K562 (cell line): Measurements from ENCODE around the gene NAGLU. TPM values are rescaled to one million over a fixed set of nuclear protein-coding genes. Genes with fewer than 3 reads are reported as not detected.
A peak's percentile ranks its signal among the peaks of the same experiment; 100 is the strongest.

ENCODE experiments used
- ATAC-seq: fragments of 200-7000 bp; cut with Tn5 transposase; 3 replicates; pipeline ENCODE4 v1.9.1; 2020; ENCODE audit warnings: moderate library complexity
- BruUV-seq: library from RNA; stranded (reverse); fragments of 400-500 nt; replicated peaks from 2 replicates; lab custom pipeline; 2021; lab: Mats Ljungman, UMichigan
- CTCF ChIA-PET: fragments of 300-600 bp; formaldehyde crosslinking; extraction: SDS; loops from one replicate; lab custom pipeline; 2021; ENCODE audit warnings: low intra/inter-chr PET ratio; lab: Yijun Ruan, JAX
- POLR2A ChIA-PET: fragments of 300-600, 350-650 bp; sonication (Branson Sonifier 250); formaldehyde crosslinking; extraction: SDS; loops from one replicate; lab custom pipeline; 2021; ENCODE audit warnings: antibody characterized with exemption, inconsistent platforms; lab: Yijun Ruan, JAX
- DNase-seq, 4 experiments: peaks; one replicate each; pipeline versions ENCODE4 v3.0.0 to v3.0.0-alpha.2; 2011 to 2018; ENCODE audit warnings: low spot score in 3 of 4, mixed read lengths in 3 of 4; ENCODE audit errors: extremely low read depth in 1 of 4
- FAIRE-seq: peaks from 2 replicates; lab custom pipeline; 2011; peaks lifted over from hg19 to GRCh38; lab: Jason Lieb, UNC
- H2AFZ ChIP-seq: 2 replicates; pipeline ENCODE4 v1.6.0; 2011; ENCODE audit warnings: low read depth, low read length, control low read depth, inconsistent platforms
- H3K27ac ChIP-seq: fragments of 200-600 bp; 3 replicates; pipeline ENCODE4 v1.8.0; 2011; ENCODE audit warnings: low read depth, mild to moderate bottlenecking, control low read depth, inconsistent platforms, low read length, moderate library complexity, mixed read lengths; ENCODE audit errors: extremely low read depth
- H3K27me3 ChIP-seq, 2 experiments: fragments of 300-600 bp in 1 of 2; 2 replicates in 1 of 2; 3 replicates in 1 of 2; pipeline versions ENCODE4 v1.6.0 to v1.8.0; 2011; ENCODE audit warnings: inconsistent platforms in 2 of 2, low read length in 2 of 2, mild to moderate bottlenecking in 1 of 2, mixed read lengths in 1 of 2, moderate library complexity in 1 of 2; ENCODE audit not compliant: control insufficient read depth in 2 of 2, insufficient read depth in 2 of 2
- H3K36me3 ChIP-seq: fragments of 300-600 bp; 3 replicates; pipeline ENCODE4 v1.8.0; 2011; ENCODE audit warnings: mild to moderate bottlenecking, low read length, inconsistent platforms; ENCODE audit not compliant: control insufficient read depth, insufficient read depth
- H3K4me1 ChIP-seq, 2 experiments: fragments of 200-600 bp in 1 of 2; replicated peaks in 1 of 2; 2 replicates in 1 of 2; 3 replicates in 1 of 2; pipeline versions ENCODE4 v1.5.1 to v1.8.0; 2011; ENCODE audit warnings: inconsistent platforms in 2 of 2, low read length in 2 of 2, mild to moderate bottlenecking in 1 of 2, mixed read lengths in 1 of 2, moderate library complexity in 1 of 2; ENCODE audit not compliant: control insufficient read depth in 2 of 2, insufficient read depth in 2 of 2
- H3K4me2 ChIP-seq: 2 replicates; pipeline ENCODE4 v1.6.1; 2011; ENCODE audit warnings: low read length, control low read depth, inconsistent platforms, mixed read lengths; ENCODE audit not compliant: insufficient read depth
- H3K4me3 ChIP-seq: fragments of 200-600 bp; sonication (generic), shearing (Covaris generic); 2 replicates; pipeline ENCODE4 v1.5.1; 2016; ENCODE audit warnings: control low read depth, inconsistent platforms
- H3K79me2 ChIP-seq: fragments of 200-600 bp; 3 replicates; pipeline ENCODE4 v1.8.0; 2011; ENCODE audit warnings: low read length, inconsistent platforms; ENCODE audit not compliant: control insufficient read depth, insufficient read depth
- H3K9ac ChIP-seq, 2 experiments: 2 replicates each; pipeline versions ENCODE4 v1.6.0 to v1.6.1; 2011; ENCODE audit warnings: low read depth in 2 of 2, low read length in 2 of 2, control low read depth in 1 of 2, inconsistent platforms in 1 of 2, mild to moderate bottlenecking in 1 of 2, mixed read lengths in 1 of 2; ENCODE audit not compliant: insufficient read depth in 1 of 2
- H3K9me1 ChIP-seq: one replicate; pipeline ENCODE4 v1.6.0; 2011; ENCODE audit warnings: inconsistent platforms, mild to moderate bottlenecking, low read length, moderate library complexity; ENCODE audit not compliant: control insufficient read depth, insufficient read depth
- H3K9me3 ChIP-seq: replicated peaks from 2 replicates; pipeline ENCODE4 v1.5.1; 2011; ENCODE audit warnings: low read depth, low read length, inconsistent platforms; ENCODE audit not compliant: control insufficient read depth, insufficient read depth
- H4K20me1 ChIP-seq: replicated peaks from 2 replicates; pipeline ENCODE4 v1.6.1; 2011; ENCODE audit warnings: low read length, inconsistent platforms, mixed read lengths; ENCODE audit not compliant: control insufficient read depth, insufficient read depth
- BHLHE40 ChIP-seq: IDR thresholded peaks from 2 replicates; pipeline ENCODE4 v1.6.1; 2011; ENCODE audit warnings: low read length, improper control_type of control experiment
- CREB1 ChIP-seq, 2 experiments: sonication (generic) in 1 of 2; formaldehyde crosslinking in 1 of 2; IDR thresholded peaks; 2 replicates each; pipeline versions ENCODE4 v1.6.1 to v1.8.0; 2012 to 2022; ENCODE audit warnings: inconsistent platforms in 1 of 2, mild to moderate bottlenecking in 1 of 2, missing genetic modification reagents in 1 of 2, moderate library complexity in 1 of 2
- FOXJ3 ChIP-seq: sonication (generic); formaldehyde crosslinking; IDR thresholded peaks from 2 replicates; pipeline ENCODE4 v1.4.0; 2020; ENCODE audit warnings: mild to moderate bottlenecking, missing genetic modification reagents
- HIVEP1 ChIP-seq: fragments of 250-450 bp; sonication (Bioruptor Pico); IDR thresholded peaks from 2 replicates; pipeline ENCODE4 v1.4.0; 2020; ENCODE audit warnings: mild to moderate bottlenecking
- HMGN3 ChIP-seq: IDR thresholded peaks from 2 replicates; pipeline ENCODE4 v1.6.1; 2011; ENCODE audit warnings: borderline replicate concordance, low read depth, mild to moderate bottlenecking, mixed read lengths, low read length; ENCODE audit not compliant: insufficient read length; ENCODE audit errors: extremely low read depth
- KDM5B ChIP-seq: fragments of 200-600 bp; sonication (generic); IDR thresholded peaks from 2 replicates; pipeline ENCODE4 v1.6.1; 2012; ENCODE audit warnings: low read depth, mild to moderate bottlenecking, moderate library complexity, low read length, control low read depth, inconsistent platforms; ENCODE audit not compliant: insufficient replicate concordance
- NR2C2 ChIP-seq, 2 experiments: fragments of 200-800 bp in 1 of 2; sonication (Bioruptor generic) in 1 of 2; sonication (generic) in 1 of 2; formaldehyde crosslinking in 1 of 2; IDR thresholded peaks; 2 replicates each; pipeline versions ENCODE4 v1.6.1 to v1.8.0; 2016 to 2022; ENCODE audit warnings: mild to moderate bottlenecking in 1 of 2, missing compliant biosample characterization in 1 of 2, missing genetic modification characterization in 1 of 2, missing genetic modification reagents in 1 of 2
- POLR2H ChIP-seq: IDR thresholded peaks from 2 replicates; pipeline ENCODE4 v1.6.1; 2016; ENCODE audit warnings: missing genetic modification characterization, low read depth, mild to moderate bottlenecking, control low read depth, missing compliant biosample characterization, moderate library complexity
- RBFOX2 ChIP-seq: fragments of 200-400 bp; formaldehyde crosslinking; IDR thresholded peaks from 2 replicates; pipeline ENCODE4 v1.6.1; 2017; ENCODE audit warnings: low read depth, mild to moderate bottlenecking, low read length, moderate library complexity
- SRF ChIP-seq, 2 experiments: fragments of 250-450, 450-650 bp in 1 of 2; sonication (Bioruptor Pico) in 1 of 2; sonication (generic) in 1 of 2; formaldehyde crosslinking; IDR thresholded peaks; 2 replicates each; pipeline versions ENCODE4 v1.5.0 to v1.5.1; 2020 to 2022; ENCODE audit warnings: mild to moderate bottlenecking in 1 of 2, missing genetic modification reagents in 1 of 2
- ZBTB17 ChIP-seq: fragments of 450-650 bp; formaldehyde crosslinking; IDR thresholded peaks from 2 replicates; pipeline ENCODE4 v1.4.0; 2020; ENCODE audit warnings: mild to moderate bottlenecking
- ZNF212 ChIP-seq: fragments of 450-650 bp; formaldehyde crosslinking; IDR thresholded peaks from 2 replicates; pipeline ENCODE4 v1.4.0; 2020; ENCODE audit warnings: mild to moderate bottlenecking
- ZNF263 ChIP-seq: sonication (generic); formaldehyde crosslinking; IDR thresholded peaks from 2 replicates; pipeline ENCODE4 v1.8.0; 2022; ENCODE audit warnings: mild to moderate bottlenecking, missing genetic modification reagents, borderline replicate concordance
- WGBS: fragments of 100-300 bp; shearing (Covaris generic); methylation state at CpG from one replicate; pipeline ENCODE4 v1.1.6; 2016; ENCODE audit warnings: low coverage, mixed read lengths; ENCODE audit not compliant: insufficient coverage; ENCODE audit errors: missing lambda C conversion rate; 5-methylcytosine and 5-hydroxymethylcytosine counted together
- in situ Hi-C: fragments of 300-500 bp; cut with MboI; formaldehyde crosslinking; loops from 4 replicates; pipeline ENCODE4 v1.15.0; 2018; ENCODE audit warnings: inconsistent platforms, mixed read lengths
- intact Hi-C: fragments of 100-400 bp; cut with micrococcal nuclease; formaldehyde crosslinking; loops from 2 replicates; pipeline ENCODE4 v1.14.2; 2022
- polyA plus RNA-seq, 8 experiments: library from polyadenylated mRNA; depleted of rRNA in 4 of 8; stranded (reverse) in 5 of 8; unstranded in 3 of 8; fragments of >200 nt; fragmentation: Nextera tagmentation in 2 of 8; fragmentation: Illumina TruSeq in 1 of 8; extraction: Ambion mirVana in 2 of 8; extraction: Trizol in 1 of 8; gene quantifications; 2 replicates each; pipeline versions ENCODE4 v1.2.1 to v1.2.3, GENCODE V29; 2011 to 2014; ENCODE audit warnings: inconsistent platforms in 1 of 8, missing spikeins in 1 of 8
- total RNA-seq, 7 experiments: library from RNA; depleted of rRNA in 6 of 7; stranded (reverse); fragments of >200 nt in 6 of 7; fragmentation: Illumina TruSeq in 2 of 7; extraction: Trizol in 2 of 7; gene quantifications; 2 replicates each; pipeline versions ENCODE4 v1.2.1 to v1.2.3, GENCODE V29; 2011 to 2021; ENCODE audit warnings: low replicate concordance in 1 of 7
- TF ChIP-seq, protein P1 (sequence below), 2 experiments: fragments of 450-650 bp; conservative IDR thresholded peaks; 2 replicates each; pipeline ENCODE4 v1.6.1; 2017; ENCODE audit warnings: mild to moderate bottlenecking in 2 of 2, moderate library complexity in 2 of 2
- TF ChIP-seq, protein P2 (sequence below): fragments of 250-450 bp; sonication (Bioruptor Pico); IDR thresholded peaks from 2 replicates; pipeline ENCODE4 v1.5.0; 2022; ENCODE audit warnings: mild to moderate bottlenecking

Gene NAGLU
- total and polyA plus RNA-seq, 9 of the 15 experiments (the other 6 are each of a cell fraction or from before 2014, with no cell fraction given) = 0.04 to 21.5 (median 8.5) TPM

DNA sequence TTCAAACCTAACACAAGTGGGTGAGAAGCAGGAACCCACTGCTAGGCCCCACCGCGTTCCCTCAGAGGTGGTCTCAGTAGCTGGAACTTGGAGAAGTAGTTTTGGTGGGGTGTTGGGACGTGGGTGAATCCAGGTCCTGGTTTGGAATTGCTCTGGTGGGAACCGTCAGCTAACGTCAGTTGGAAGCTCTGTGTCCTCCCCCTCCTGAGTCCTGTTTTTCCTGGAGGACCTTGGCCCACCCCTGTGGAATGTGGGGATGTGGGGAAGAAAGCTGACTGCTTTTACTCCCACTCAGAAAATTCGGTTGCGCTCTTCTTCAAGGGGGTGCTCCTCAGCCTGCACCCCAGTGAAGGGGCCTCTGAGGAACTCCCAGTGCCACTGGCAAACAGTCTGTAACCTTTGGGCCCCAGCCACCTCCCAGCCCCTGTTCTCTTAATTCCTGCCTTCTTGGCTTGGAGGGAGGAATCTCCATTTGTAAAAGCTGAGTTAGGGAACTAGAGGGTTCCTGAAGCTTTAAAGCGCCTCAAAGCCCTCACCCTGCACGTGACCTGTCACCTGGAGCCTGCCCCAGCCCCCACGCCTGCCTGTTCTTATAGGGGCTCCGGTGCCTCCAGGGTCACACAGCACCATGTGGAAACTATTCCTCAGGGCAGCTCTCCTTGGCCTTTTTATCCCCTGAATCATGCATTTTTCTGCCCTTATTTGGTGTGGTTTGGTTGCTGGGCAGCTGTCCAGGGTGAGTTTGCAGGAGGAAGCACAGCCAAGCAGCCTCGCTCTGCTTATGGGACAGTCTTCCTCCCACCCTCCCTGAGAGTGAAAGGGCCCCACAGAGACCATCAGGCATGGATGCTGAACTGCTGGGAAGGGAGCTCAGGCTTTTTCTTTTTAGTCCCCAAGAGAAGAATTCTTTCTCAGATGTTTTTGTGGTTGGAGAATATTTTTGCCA, 16.2 kb upstream of the NAGLU start:
- ATAC-seq (peak; percentile 42), DNase-seq (peak in 2 of 4 experiments; percentile 40 to 65), FAIRE-seq (peak; percentile 51)
- ChIA-PET CTCF (interaction anchor here (1.1 to 1.6 kb wide), 4 partner anchors 8 to 198 kb away, joined by 3 to 6 read pairs (median 4); no protein-coding TSS in a partner anchor), POLR2A (interaction anchor here (0.5 to 3.9 kb wide), 25 partner anchors 8 to 460 kb away, joined by 3 to 15 read pairs (median 4); partner anchors contain the start of genes CAVIN1, NAGLU, PSMC3IP and PTGES3L)
- in situ Hi-C loops (no loop called here), intact Hi-C loops (loop anchor here (5.0 kb wide), 4 partner anchors 48 to 198 kb away; no protein-coding TSS in a partner anchor)
- peaks cover 51 to 68% of the 10 kb centered on the region in 2 experiments for H3K4me1 ChIP-seq
- peaks cover 11% of the 10 kb centered on the region; the same call in 1 of the 3 replicates for H3K79me2 ChIP-seq
- peaks cover 7% of the 10 kb centered on the region for H3K9me1 ChIP-seq
- peak overlapping the region; percentile 86 for H3K27ac ChIP-seq
- H2AFZ ChIP-seq = no peak overlapping the region
- WGBS = 31% methylated on average over 12 of the region's 12 CpGs
- H3K9me3 ChIP-seq = no peaks in the 10 kb centered on the region
- no TSS peak for BruUV-seq
- H4K20me1 ChIP-seq = no peaks in the 10 kb centered on the region
- H3K27me3 ChIP-seq = no peaks in the 10 kb centered on the region
- H3K4me3 ChIP-seq = no peak overlapping the region
- peak overlapping the region; percentile 62 to 86 for H3K9ac ChIP-seq
- H3K4me2 ChIP-seq = peak overlapping the region; percentile 63
- peaks cover 74% of the 10 kb centered on the region for H3K36me3 ChIP-seq
- no peak for TF ChIP-seq HIVEP1 (CRISPR knock-in tag)
- TF ChIP-seq ZNF263 (CRISPR knock-in tag) = no peak
- TF ChIP-seq HMGN3 = no peak
- no peak for TF ChIP-seq CREB1 (IDR thresholded peaks at IDR 0.05)
- no peak for TF ChIP-seq CREB1 (CRISPR knock-in tag; IDR thresholded peaks at IDR 0.05)
- TF ChIP-seq KDM5B = peak; percentile 54
- TF ChIP-seq BHLHE40 = peak; percentile 87
- no peak for TF ChIP-seq FOXJ3 (CRISPR knock-in tag)
- peak; percentile 77 to 97 for TF ChIP-seq SRF (CRISPR knock-in tag; IDR thresholded peaks at IDR 0.05)
- no peak for TF ChIP-seq NR2C2 (CRISPR knock-in tag; IDR thresholded peaks at IDR 0.05)
- peak; percentile 60; the same call in 1 of the 2 replicates for TF ChIP-seq NR2C2 (tag; IDR thresholded peaks at IDR 0.05)
- peak; percentile 23; the same call in 1 of the 2 replicates for TF ChIP-seq POLR2H (tag)
- TF ChIP-seq ZBTB17 (CRISPR knock-in tag) = no peak; the same call in 1 of the 2 replicates
- TF ChIP-seq, protein P1, sequence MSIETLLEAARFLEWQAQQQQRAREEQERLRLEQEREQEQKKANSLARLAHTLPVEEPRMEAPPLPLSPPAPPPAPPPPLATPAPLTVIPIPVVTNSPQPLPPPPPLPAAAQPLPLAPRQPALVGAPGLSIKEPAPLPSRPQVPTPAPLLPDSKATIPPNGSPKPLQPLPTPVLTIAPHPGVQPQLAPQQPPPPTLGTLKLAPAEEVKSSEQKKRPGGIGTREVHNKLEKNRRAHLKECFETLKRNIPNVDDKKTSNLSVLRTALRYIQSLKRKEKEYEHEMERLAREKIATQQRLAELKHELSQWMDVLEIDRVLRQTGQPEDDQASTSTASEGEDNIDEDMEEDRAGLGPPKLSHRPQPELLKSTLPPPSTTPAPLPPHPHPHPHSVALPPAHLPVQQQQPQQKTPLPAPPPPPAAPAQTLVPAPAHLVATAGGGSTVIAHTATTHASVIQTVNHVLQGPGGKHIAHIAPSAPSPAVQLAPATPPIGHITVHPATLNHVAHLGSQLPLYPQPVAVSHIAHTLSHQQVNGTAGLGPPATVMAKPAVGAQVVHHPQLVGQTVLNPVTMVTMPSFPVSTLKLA (conservative IDR thresholded peaks at IDR 0.05) = 0 out of 4 replicates have a peak, but pooled peaks of 1 of the 2 experiments have one; percentile 40
- TF ChIP-seq, protein P2, sequence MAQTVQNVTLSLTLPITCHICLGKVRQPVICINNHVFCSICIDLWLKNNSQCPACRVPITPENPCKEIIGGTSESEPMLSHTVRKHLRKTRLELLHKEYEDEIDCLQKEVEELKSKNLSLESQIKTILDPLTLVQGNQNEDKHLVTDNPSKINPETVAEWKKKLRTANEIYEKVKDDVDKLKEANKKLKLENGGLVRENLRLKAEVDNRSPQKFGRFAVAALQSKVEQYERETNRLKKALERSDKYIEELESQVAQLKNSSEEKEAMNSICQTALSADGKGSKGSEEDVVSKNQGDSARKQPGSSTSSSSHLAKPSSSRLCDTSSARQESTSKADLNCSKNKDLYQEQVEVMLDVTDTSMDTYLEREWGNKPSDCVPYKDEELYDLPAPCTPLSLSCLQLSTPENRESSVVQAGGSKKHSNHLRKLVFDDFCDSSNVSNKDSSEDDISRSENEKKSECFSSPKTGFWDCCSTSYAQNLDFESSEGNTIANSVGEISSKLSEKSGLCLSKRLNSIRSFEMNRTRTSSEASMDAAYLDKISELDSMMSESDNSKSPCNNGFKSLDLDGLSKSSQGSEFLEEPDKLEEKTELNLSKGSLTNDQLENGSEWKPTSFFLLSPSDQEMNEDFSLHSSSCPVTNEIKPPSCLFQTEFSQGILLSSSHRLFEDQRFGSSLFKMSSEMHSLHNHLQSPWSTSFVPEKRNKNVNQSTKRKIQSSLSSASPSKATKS (CRISPR knock-in tag) = no peak
- TF ChIP-seq RBFOX2 = peak; percentile 33; the same call in 1 of the 2 replicates
- no peak for TF ChIP-seq ZNF212 (CRISPR knock-in tag)
